ENCODE measurements around the gene CAPN11.

CAPN11 gene

GRCh38 chr6:44221291-44221960 is 62.8 kb downstream of the CAPN11 start:
- TF ChIP-seq FOXP2 (optimal IDR thresholded peaks at IDR 0.05; ENCODE audit: borderline replicate concordance, extremely low read depth, extremely low read length, insufficient read depth) (peak; percentile 24), TAF1 (IDR thresholded peaks at IDR 0.05; ENCODE audit: borderline replicate concordance, insufficient read depth, low read length) (no peak)

GRCh38 chr6:44221961-44222335 is 63.3 kb downstream of the CAPN11 start:
- TF ChIP-seq REST (IDR thresholded peaks at IDR 0.05; ENCODE audit: insufficient read depth in 1 of 2, low read depth in 2 of 2, low read length in 2 of 2) (no peak), TAF1 (IDR thresholded peaks at IDR 0.05; ENCODE audit: borderline replicate concordance, insufficient read depth, low read length) (no peak), FOXP2 (optimal IDR thresholded peaks at IDR 0.05; ENCODE audit: borderline replicate concordance, extremely low read depth, extremely low read length, insufficient read depth) (no peak), POLR2AphosphoS5 (IDR thresholded peaks at IDR 0.05; ENCODE audit: low read depth, low read length) (no peak), SIN3A (IDR thresholded peaks at IDR 0.05; ENCODE audit: borderline replicate concordance, insufficient read depth, low read length) (no peak)

GRCh38 chr6:44222486-44223318 is 64.1 kb downstream of the CAPN11 start:
- TF ChIP-seq POLR2AphosphoS5 (IDR thresholded peaks at IDR 0.05; ENCODE audit: low read depth, low read length) (no peak), REST (IDR thresholded peaks at IDR 0.05; ENCODE audit: insufficient read depth in 1 of 2, low read depth in 2 of 2, low read length in 2 of 2) (no peak), TAF1 (IDR thresholded peaks at IDR 0.05; ENCODE audit: borderline replicate concordance, insufficient read depth, low read length) (no peak), SIN3A (IDR thresholded peaks at IDR 0.05; ENCODE audit: borderline replicate concordance, insufficient read depth, low read length) (no peak), FOXP2 (optimal IDR thresholded peaks at IDR 0.05; ENCODE audit: borderline replicate concordance, extremely low read depth, extremely low read length, insufficient read depth) (no peak)

- TF ChIP-seq POLR2AphosphoS5 (IDR thresholded peaks at IDR 0.05; ENCODE audit: low read depth, low read length) (peak; percentile 72; the same call in 1 of the 2 replicates), TAF1 (IDR thresholded peaks at IDR 0.05; ENCODE audit: borderline replicate concordance, insufficient read depth, low read length) (peak; percentile 72; the same call in 1 of the 2 replicates), FOXP2 (optimal IDR thresholded peaks at IDR 0.05; ENCODE audit: borderline replicate concordance, extremely low read depth, extremely low read length, insufficient read depth) (no peak), SIN3A (IDR thresholded peaks at IDR 0.05; ENCODE audit: borderline replicate concordance, insufficient read depth, low read length) (0 out of 2 replicates have a peak, but pooled peaks have one; percentile 46), REST (IDR thresholded peaks at IDR 0.05; ENCODE audit: insufficient read depth in 1 of 2, low read depth in 2 of 2, low read length in 2 of 2) (peak in 1 of 2 experiments; percentile 55; a peak in 1 of 4 replicates)
These were observed 64.9 kb downstream of the CAPN11 start, which contains the start of gene SLC29A1 for GRCh38 chr6:44223319-44224028. TSS of gene SLC29A1 (plus strand) at chr6:44223595. CDS start at chr6:44227314, 3,719 bp downstream.

Measured in PFSK-1 (cell line).